A673 (cell line): ENCODE results near the gene MAP3K9. TPM values are rescaled to one million over a fixed set of nuclear protein-coding genes. Genes with fewer than 3 reads are reported as not detected.

Experiments used
- BruUV-seq: library from RNA; stranded (reverse); fragments of 400-500 nt; replicated peaks from 2 replicates; lab custom pipeline; 2021; lab: Mats Ljungman, UMichigan
- CTCF ChIA-PET: fragments of 300-600 bp; sonication (Branson Sonifier 250); formaldehyde crosslinking; loops from one replicate; lab custom pipeline; 2022; ENCODE audit warnings: antibody characterized with exemption; lab: Charles Lee
- POLR2A ChIA-PET: fragments of 300-600 bp; sonication (Branson Sonifier 250); formaldehyde crosslinking; loops from one replicate; lab custom pipeline; 2022; ENCODE audit warnings: antibody characterized with exemption; ENCODE audit not compliant: low non-redundant PET; lab: Charles Lee
- DNase-seq: peaks from one replicate; pipeline ENCODE4 v3.0.0-alpha.2; 2015; ENCODE audit warnings: low spot score
- H3K27ac ChIP-seq: fragments of 200-600 bp; sonication (generic); 2 replicates; pipeline ENCODE4 v1.5.1; 2016; ENCODE audit warnings: mixed run types, low read depth, mild to moderate bottlenecking, mixed read lengths, antibody characterized with exemption, low read length; ENCODE audit not compliant: poor library complexity, severe bottlenecking
- H3K27me3 ChIP-seq: fragments of 200-600 bp; sonication (generic); replicated peaks from 2 replicates; pipeline ENCODE4 v1.6.1; 2017; ENCODE audit warnings: mixed run types, low read depth, mild to moderate bottlenecking, mixed read lengths, antibody characterized with exemption, low read length; ENCODE audit not compliant: insufficient read depth, poor library complexity
- H3K36me3 ChIP-seq: fragments of 200-600 bp; sonication (generic); 2 replicates; pipeline ENCODE4 v1.6.1; 2016; ENCODE audit warnings: mixed run types, mild to moderate bottlenecking, mixed read lengths, antibody characterized with exemption, low read length; ENCODE audit not compliant: insufficient read depth, poor library complexity, severe bottlenecking
- H3K4me1 ChIP-seq: fragments of 200-600 bp; sonication (generic); 2 replicates; pipeline ENCODE4 v1.6.1; 2017; ENCODE audit warnings: mixed run types, mild to moderate bottlenecking, mixed read lengths, antibody characterized with exemption, low read length; ENCODE audit not compliant: insufficient read depth, poor library complexity, severe bottlenecking
- H3K4me3 ChIP-seq: fragments of 200-600 bp; sonication (generic); 2 replicates; pipeline ENCODE4 v1.5.1; 2016; ENCODE audit warnings: low read depth, mixed run types, mild to moderate bottlenecking, mixed read lengths, low read length; ENCODE audit not compliant: poor library complexity, severe bottlenecking
- H3K9me3 ChIP-seq: fragments of 200-600 bp; sonication (generic); 2 replicates; pipeline ENCODE4 v1.6.1; 2016; ENCODE audit warnings: mixed run types, low read depth, mild to moderate bottlenecking, mixed read lengths, antibody characterized with exemption, low read length; ENCODE audit not compliant: poor library complexity, severe bottlenecking
- EZH2 ChIP-seq: fragments of 200-600 bp; sonication (generic); IDR thresholded peaks from 2 replicates; pipeline ENCODE4 v1.6.1; 2017; ENCODE audit warnings: borderline replicate concordance, low read depth, mild to moderate bottlenecking, mixed read lengths, antibody characterized with exemption, low read length; ENCODE audit not compliant: poor library complexity, severe bottlenecking
- intact Hi-C: fragments of 100-400 bp; cut with micrococcal nuclease; formaldehyde crosslinking; loops from one replicate; pipeline ENCODE4 v1.10.0; 2022; ENCODE audit not compliant: unreplicated experiment
- total RNA-seq: library from RNA; stranded (reverse); gene quantifications from 2 replicates; pipeline ENCODE4 v1.2.3, GENCODE V29; 2021
- TF ChIP-seq, protein P1 (sequence below): fragments of 300-800, 200-600 bp; sonication (generic); conservative IDR thresholded peaks from 2 replicates; pipeline ENCODE4 v1.5.1; 2017; ENCODE audit warnings: low read depth, mild to moderate bottlenecking, antibody characterized with exemption, low read length, moderate library complexity, mixed read lengths

The MAP3K9 gene
- total RNA-seq, 1 experiment from 2014 or later = 5.4 TPM

DNA sequence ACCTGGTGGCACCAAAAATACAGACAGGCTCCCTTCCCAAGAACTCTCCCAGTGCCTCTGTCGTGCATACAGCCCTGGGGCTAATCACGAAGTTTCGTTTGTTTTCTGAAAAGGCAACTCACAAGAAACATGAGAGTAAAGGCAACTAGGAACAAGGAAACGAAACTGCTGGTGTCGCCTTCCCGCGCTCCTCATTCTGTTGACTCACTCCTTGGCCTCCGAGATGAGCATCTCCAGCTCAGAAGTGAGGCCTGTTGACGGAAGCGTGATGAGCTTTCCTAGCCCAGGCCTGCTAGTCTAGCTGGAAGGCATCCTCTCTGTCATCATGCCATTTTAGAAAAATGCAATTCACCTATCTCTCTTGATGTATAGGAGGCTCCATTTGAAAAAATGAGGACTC is 117.1 kb downstream of the MAP3K9 start:
- Histone ChIP-seq H3K36me3 (no peaks in the 10 kb centered on the region), H3K27ac (no peak overlapping the region), H3K27me3 (no peaks in the 10 kb centered on the region), H3K9me3 (no peaks in the 10 kb centered on the region), H3K4me3 (no peak overlapping the region), H3K4me1 (no peaks in the 10 kb centered on the region)
- BruUV-seq = no TSS peak
- CTCF ChIA-PET = no interaction called here
- intact Hi-C loops = no loop called here
- TF ChIP-seq, protein P1, sequence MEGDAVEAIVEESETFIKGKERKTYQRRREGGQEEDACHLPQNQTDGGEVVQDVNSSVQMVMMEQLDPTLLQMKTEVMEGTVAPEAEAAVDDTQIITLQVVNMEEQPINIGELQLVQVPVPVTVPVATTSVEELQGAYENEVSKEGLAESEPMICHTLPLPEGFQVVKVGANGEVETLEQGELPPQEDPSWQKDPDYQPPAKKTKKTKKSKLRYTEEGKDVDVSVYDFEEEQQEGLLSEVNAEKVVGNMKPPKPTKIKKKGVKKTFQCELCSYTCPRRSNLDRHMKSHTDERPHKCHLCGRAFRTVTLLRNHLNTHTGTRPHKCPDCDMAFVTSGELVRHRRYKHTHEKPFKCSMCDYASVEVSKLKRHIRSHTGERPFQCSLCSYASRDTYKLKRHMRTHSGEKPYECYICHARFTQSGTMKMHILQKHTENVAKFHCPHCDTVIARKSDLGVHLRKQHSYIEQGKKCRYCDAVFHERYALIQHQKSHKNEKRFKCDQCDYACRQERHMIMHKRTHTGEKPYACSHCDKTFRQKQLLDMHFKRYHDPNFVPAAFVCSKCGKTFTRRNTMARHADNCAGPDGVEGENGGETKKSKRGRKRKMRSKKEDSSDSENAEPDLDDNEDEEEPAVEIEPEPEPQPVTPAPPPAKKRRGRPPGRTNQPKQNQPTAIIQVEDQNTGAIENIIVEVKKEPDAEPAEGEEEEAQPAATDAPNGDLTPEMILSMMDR = no peak
- TF ChIP-seq EZH2 = no peak
- POLR2A ChIA-PET = no interaction called here
- DNase-seq = no peak

DNA sequence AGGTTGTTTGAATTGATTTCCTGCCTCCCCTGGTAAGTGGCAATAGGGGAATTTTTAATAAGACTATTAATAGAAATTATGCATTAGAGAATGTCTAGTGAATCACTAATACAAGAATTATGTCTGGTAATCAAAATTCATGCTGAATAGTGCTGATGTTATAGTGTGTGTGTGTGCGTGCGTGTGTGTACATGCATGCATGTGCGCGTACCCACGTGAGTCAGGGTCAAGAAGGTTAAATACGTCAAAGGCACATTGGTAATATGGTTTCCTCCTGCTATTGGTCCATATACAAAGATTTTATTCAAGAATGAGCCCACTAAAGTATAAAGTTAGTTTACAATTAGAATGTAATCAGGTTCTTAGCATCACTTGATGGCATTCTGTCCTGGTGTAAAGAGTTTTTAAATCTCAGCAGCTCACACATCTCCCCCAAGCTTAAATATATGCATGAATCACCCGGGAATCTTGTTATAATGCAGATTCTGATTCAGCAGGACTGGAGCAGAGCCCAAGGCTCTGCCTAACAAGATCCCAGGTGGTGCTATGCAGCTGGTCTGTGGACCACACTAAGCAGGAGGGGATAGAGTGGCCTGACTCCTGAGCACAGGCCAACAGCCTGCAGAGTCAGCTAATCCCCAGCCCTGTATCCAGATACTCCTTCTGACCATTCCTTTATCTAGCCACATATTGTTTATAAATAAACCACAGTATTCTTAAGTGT is 123.7 kb downstream of the MAP3K9 start:
- Histone ChIP-seq H3K36me3 (no peaks in the 10 kb centered on the region), H3K27me3 (no peaks in the 10 kb centered on the region), H3K4me1 (peaks cover 3% of the 10 kb centered on the region), H3K4me3 (no peak overlapping the region), H3K27ac (no peak overlapping the region), H3K9me3 (no peaks in the 10 kb centered on the region)
- POLR2A ChIA-PET = no interaction called here
- intact Hi-C loops = no loop called here
- no TSS peak for BruUV-seq
- TF ChIP-seq, protein P1 = no peak
- TF ChIP-seq EZH2 = no peak
- no peak for DNase-seq
- CTCF ChIA-PET = no interaction called here

DNA sequence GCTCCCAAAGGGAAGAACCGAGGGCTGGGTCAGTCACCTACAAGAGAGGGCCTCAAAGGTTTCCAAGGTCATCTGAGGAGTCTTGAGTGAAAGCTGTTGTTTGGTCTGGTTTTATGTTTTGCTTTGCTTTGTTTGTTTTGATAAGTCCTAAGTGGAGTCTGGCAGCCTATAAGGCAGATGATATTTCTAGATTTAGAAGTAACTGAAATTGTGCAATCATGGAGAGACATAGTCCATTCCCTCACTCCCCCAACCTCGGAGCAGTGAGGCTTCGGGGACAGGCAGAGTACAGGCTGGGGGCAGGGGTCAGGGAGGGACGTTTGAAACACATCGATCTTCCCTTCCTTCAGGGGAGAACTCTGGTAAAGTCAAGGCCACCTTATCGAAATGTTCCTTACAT is 125.3 kb downstream of the MAP3K9 start:
- CTCF ChIA-PET = no interaction called here
- Histone ChIP-seq H3K27me3 (no peaks in the 10 kb centered on the region), H3K4me1 (peaks cover 3% of the 10 kb centered on the region), H3K4me3 (no peak overlapping the region), H3K36me3 (no peaks in the 10 kb centered on the region), H3K27ac (no peak overlapping the region), H3K9me3 (no peaks in the 10 kb centered on the region)
- POLR2A ChIA-PET = no interaction called here
- intact Hi-C loops = no loop called here
- no peak for DNase-seq
- no peak for TF ChIP-seq EZH2
- TF ChIP-seq, protein P1 = no peak
- no TSS peak for BruUV-seq
